Measurements from ENCODE around the gene BEND7. TPM values are rescaled to one million over a fixed set of nuclear protein-coding genes. Genes with fewer than 3 reads are reported as not detected.

The BEND7 gene
- total RNA-seq, 4 donors from 2014 or later, result 10.8 to 27.5 (median 21.5) TPM

- WGBS, 2 donors, result 86 to 90% methylated on average over 13 of the region's 13 CpGs
- Histone ChIP-seq H3K9me3 (no peaks in the 10 kb centered on the region), H3K27me3 (no peaks in the 10 kb centered on the region), H3K4me1 (no peaks in the 10 kb centered on the region), H3K36me3 (peaks cover 0 to 27% (median 0%) of the 10 kb centered on the region in 3 donors), H3K4me3 (no peak overlapping the region), H3K27ac (no peak overlapping the region)
- DNase-seq (ENCODE audit: low spot score in 2 of 2), result no peak
- TF ChIP-seq EP300 (IDR thresholded peaks at IDR 0.05) (no peak), CTCF (IDR thresholded peaks at IDR 0.05) (no peak), POLR2A (IDR thresholded peaks at IDR 0.05) (no peak)
Observed at GRCh38 chr10:13516176-13516575, 12.6 kb downstream of the BEND7 start.

- H3K27ac ChIP-seq, result no peak overlapping the region
- no peaks in the 10 kb centered on the region for H3K9me3 ChIP-seq
- no peaks in the 10 kb centered on the region for H3K4me1 ChIP-seq
- WGBS, 2 donors, result 34 to 55% methylated on average over 5 of the region's 5 CpGs
- TF ChIP-seq EP300 (IDR thresholded peaks at IDR 0.05) (no peak), POLR2A (IDR thresholded peaks at IDR 0.05) (no peak), CTCF (IDR thresholded peaks at IDR 0.05) (no peak)
- DNase-seq (ENCODE audit: low spot score in 2 of 2), result no peak
- peaks cover 0 to 26% (median 0%) of the 10 kb centered on the region in 3 donors for H3K36me3 ChIP-seq
- no peak overlapping the region for H3K4me3 ChIP-seq
- no peaks in the 10 kb centered on the region for H3K27me3 ChIP-seq
Observed at GRCh38 chr10:13515467-13515866, 13.3 kb downstream of the BEND7 start.

GRCh38 chr10:13514296-13514695, 14.5 kb downstream of the BEND7 start:
- Histone ChIP-seq H3K9me3 (no peaks in the 10 kb centered on the region), H3K4me1 (no peaks in the 10 kb centered on the region), H3K27ac (no peak overlapping the region), H3K4me3 (no peak overlapping the region), H3K27me3 (no peaks in the 10 kb centered on the region), H3K36me3 (peaks cover 0 to 14% (median 0%) of the 10 kb centered on the region in 3 donors)
- DNase-seq (ENCODE audit: low spot score in 2 of 2), result no peak
- no peak for TF ChIP-seq EP300 (IDR thresholded peaks at IDR 0.05)
- TF ChIP-seq CTCF (IDR thresholded peaks at IDR 0.05), result no peak
- no peak for TF ChIP-seq POLR2A (IDR thresholded peaks at IDR 0.05)
- 89 to 96% methylated on average over 14 of the region's 14 CpGs for WGBS, 2 donors

- WGBS, 2 donors, result 27 to 30% methylated on average over 2 of the region's 2 CpGs
- peaks cover 0 to 13% (median 0%) of the 10 kb centered on the region in 3 donors for H3K36me3 ChIP-seq
- H3K27me3 ChIP-seq, result no peaks in the 10 kb centered on the region
- H3K4me3 ChIP-seq, result no peak overlapping the region
- no peaks in the 10 kb centered on the region for H3K4me1 ChIP-seq
- no peaks in the 10 kb centered on the region for H3K9me3 ChIP-seq
- no peak for DNase-seq (ENCODE audit: low spot score in 2 of 2)
- H3K27ac ChIP-seq, result no peak overlapping the region
- TF ChIP-seq POLR2A (IDR thresholded peaks at IDR 0.05) (no peak), CTCF (IDR thresholded peaks at IDR 0.05) (no peak), EP300 (IDR thresholded peaks at IDR 0.05) (no peak)
Observed at GRCh38 chr10:13512564-13512963, 16.2 kb downstream of the BEND7 start.

- Histone ChIP-seq H3K27me3 (no peaks in the 10 kb centered on the region), H3K36me3 (peaks cover 0 to 6% (median 0%) of the 10 kb centered on the region in 3 donors), H3K4me3 (no peak overlapping the region), H3K9me3 (no peaks in the 10 kb centered on the region), H3K4me1 (no peaks in the 10 kb centered on the region), H3K27ac (no peak overlapping the region)
- TF ChIP-seq CTCF (IDR thresholded peaks at IDR 0.05) (no peak), EP300 (IDR thresholded peaks at IDR 0.05) (no peak), POLR2A (IDR thresholded peaks at IDR 0.05) (no peak)
- 77 to 87% methylated on average over 5 of the region's 5 CpGs for WGBS, 2 donors
- DNase-seq (ENCODE audit: low spot score in 2 of 2), result no peak
Observed at GRCh38 chr10:13511409-13511808, 17.4 kb downstream of the BEND7 start.
